Measurements from ENCODE around the gene UCK2. TPM values are rescaled to one million over a fixed set of nuclear protein-coding genes. Genes with fewer than 3 reads are reported as not detected.

Gene UCK2
- total and polyA plus RNA-seq, 2 donors (not counting 3 experiments of a cell fraction or from before 2014, with no cell fraction given) = 62.3 to 74.7 TPM

- H3K4me1 ChIP-seq (ENCODE audit: control insufficient read depth, extremely low read depth, insufficient read depth, low read length) = peaks cover 83% of the 10 kb centered on the region
- H4K20me1 ChIP-seq (replicated peaks; ENCODE audit: control insufficient read depth, extremely low read depth, insufficient read depth, low read length) = no peaks in the 10 kb centered on the region
- H3K9me1 ChIP-seq (replicated peaks; ENCODE audit: control insufficient read depth, extremely low read depth, insufficient read depth, low read length) = no peaks in the 10 kb centered on the region
- dilution Hi-C loops (cut with MboI; ENCODE audit: extremely low pct_ligation_motif_present, low sequenced_read_pairs) = no loop called here
- no peaks in the 10 kb centered on the region for H3K9me3 ChIP-seq (replicated peaks; ENCODE audit: control insufficient read depth, insufficient read depth, low read length)
- BruUV-seq (replicated peaks) = no TSS peak
- H3K27ac ChIP-seq (ENCODE audit: insufficient read depth, low read depth, low read length) = peak overlapping the region; percentile 98
- no peak overlapping the region for H2AFZ ChIP-seq (ENCODE audit: low read depth, low read length)
- DNase-seq (ENCODE audit: low read depth, low spot score) (peak; percentile 70), FAIRE-seq (peak; percentile 44)
- no peak overlapping the region for H3K4me2 ChIP-seq (ENCODE audit: insufficient read depth, low read length)
- ChIA-PET CTCF (interaction anchor here (1.0 to 5.6 kb wide), 6 partner anchors 11 to 201 kb away, joined by 3 to 43 read pairs (median 4); partner anchors contain the start of gene ALDH9A1), POLR2A (interaction anchor here (1.1 kb wide), 1 partner anchor 15 kb away, joined by 4 read pairs; no protein-coding TSS in a partner anchor)
- H3K9ac ChIP-seq (replicated peaks; ENCODE audit: extremely low read depth, insufficient read depth, low read length) = peak overlapping the region; percentile 60
- no peak for TF ChIP-seq MYC (IDR thresholded peaks at IDR 0.05; ENCODE audit: low read depth, low read length)
- no peak for TF ChIP-seq GATA2 (IDR thresholded peaks at IDR 0.05; ENCODE audit: insufficient read depth, insufficient read length, low read depth, low read length)
- TF ChIP-seq MAX (IDR thresholded peaks at IDR 0.05; ENCODE audit: insufficient read depth, insufficient read length) = peak; percentile 66
- TF ChIP-seq POLR2AphosphoS5 (IDR thresholded peaks at IDR 0.05; ENCODE audit: insufficient read depth, low read depth, low read length) = no peak
- no peak for TF ChIP-seq CTCF (IDR thresholded peaks at IDR 0.05; ENCODE audit: extremely low read depth in 1 of 2, insufficient read depth in 1 of 2, low read depth in 1 of 2, low read length in 2 of 2)
- no peak for TF ChIP-seq EZH2 (IDR thresholded peaks at IDR 0.05; ENCODE audit: borderline replicate concordance, low read depth, low read length, severe bottlenecking)
- peak; percentile 21 for TF ChIP-seq FOS (IDR thresholded peaks at IDR 0.05; ENCODE audit: borderline replicate concordance, insufficient read depth, low read length)
- TF ChIP-seq JUN (IDR thresholded peaks at IDR 0.05; ENCODE audit: borderline replicate concordance, insufficient read depth, insufficient read length, low read depth) = peak; percentile 19
- no peak for TF ChIP-seq POLR2A (IDR thresholded peaks at IDR 0.05; ENCODE audit: low read depth, low read length)
- no peaks in the 10 kb centered on the region for H3K27me3 ChIP-seq (ENCODE audit: control insufficient read depth in 2 of 2, insufficient read depth in 2 of 2, low read length in 2 of 2)
- no peak overlapping the region for H3K4me3 ChIP-seq (replicated peaks in 1 of 3; ENCODE audit: insufficient read depth in 1 of 3, low read depth in 1 of 3, low read length in 3 of 3)
- intact Hi-C loops (cut with micrococcal nuclease) = loop anchor here (2.0 kb wide), 1 partner anchor 60 kb away; no protein-coding TSS in a partner anchor
- H3K79me2 ChIP-seq (ENCODE audit: control insufficient read depth, insufficient read depth, low read length) = peaks cover 41% of the 10 kb centered on the region
- H3K36me3 ChIP-seq (ENCODE audit: control insufficient read depth in 2 of 2, extremely low read depth in 1 of 2, insufficient read depth in 2 of 2, low read length in 2 of 2) = no peaks in the 10 kb centered on the region
These were observed 71.4 kb downstream of the UCK2 start for GRCh38 chr1:165898837-165899236.
